Left lung (tissue), 10 donors: ENCODE results near the gene ADRA2B. TPM values are rescaled to one million over a fixed set of nuclear protein-coding genes. Genes with fewer than 3 reads are reported as not detected.

Experiments
- ATAC-seq: fragments of 200-7000 bp; cut with Tn5 transposase; one replicate; pipeline ENCODE4 v1.9.1; 2020; ENCODE audit warnings: moderate library complexity
- DNase-seq, 4 donors: peaks; one replicate each; pipeline ENCODE4 v3.0.0-alpha.2; 2013 to 2020
- H3K27ac ChIP-seq, 2 donors: fragments of 200-600 bp; sonication (generic) in 1 of 2; one replicate each; pipeline versions ENCODE4 v1.5.0 to v1.8.0; 2020 to 2021
- H3K27me3 ChIP-seq, 2 donors: fragments of 200-600 bp; sonication (generic) in 1 of 2; one replicate each; pipeline versions ENCODE4 v1.5.0 to v1.8.0; 2020 to 2021
- H3K36me3 ChIP-seq, 2 donors: fragments of 200-600 bp; sonication (generic) in 1 of 2; one replicate each; pipeline versions ENCODE4 v1.5.0 to v1.8.0; 2020 to 2021
- H3K4me1 ChIP-seq, 2 donors: fragments of 200-600 bp; one replicate each; pipeline ENCODE4 v1.8.0; 2021
- H3K4me3 ChIP-seq, 2 donors: fragments of 200-600 bp; sonication (generic) in 1 of 2; one replicate each; pipeline versions ENCODE4 v1.5.0 to v1.8.0; 2020 to 2021; ENCODE audit warnings: mild to moderate bottlenecking in 1 of 2
- H3K9me3 ChIP-seq, 2 donors: fragments of 200-600 bp; sonication (generic) in 1 of 2; one replicate each; pipeline versions ENCODE4 v1.5.0 to v1.8.0; 2020 to 2021
- CTCF ChIP-seq, 2 donors: fragments of 200-600 bp; sonication (generic) in 1 of 2; IDR thresholded peaks; one replicate each; pipeline versions ENCODE4 v1.5.0 to v1.8.0; 2021; ENCODE audit warnings: antibody characterized with exemption in 2 of 2
- intact Hi-C, 2 donors: fragments of 100-400 bp; cut with DNase I; formaldehyde crosslinking; loops; one replicate each; pipeline versions ENCODE4 v1.11.2 to v1.14.2; 2022
- polyA plus RNA-seq, 6 donors: library from polyadenylated mRNA; unstranded; fragments of 120-200 nt; gene quantifications; one replicate each; pipeline ENCODE4 v1.2.1, GENCODE V29; 2013; ENCODE audit not compliant: insufficient read length in 6 of 6
- total RNA-seq, 2 donors: library from RNA; stranded (reverse); fragmentation: NEBNext Ultra II Directional; extraction: Animal tissue kit (Norgen Biotek cat#: 25700); gene quantifications; one replicate each; pipeline ENCODE4 v1.2.1, GENCODE V29; 2021
- donor health status: DM: no; HTN: yes; CAD: no.
- donor health status: DM: no; HTN: no; CAD: no.

The ADRA2B gene
- total and polyA plus RNA-seq, 8 donors: 0.20 to 2.3 (median 1.2) TPM

DNA sequence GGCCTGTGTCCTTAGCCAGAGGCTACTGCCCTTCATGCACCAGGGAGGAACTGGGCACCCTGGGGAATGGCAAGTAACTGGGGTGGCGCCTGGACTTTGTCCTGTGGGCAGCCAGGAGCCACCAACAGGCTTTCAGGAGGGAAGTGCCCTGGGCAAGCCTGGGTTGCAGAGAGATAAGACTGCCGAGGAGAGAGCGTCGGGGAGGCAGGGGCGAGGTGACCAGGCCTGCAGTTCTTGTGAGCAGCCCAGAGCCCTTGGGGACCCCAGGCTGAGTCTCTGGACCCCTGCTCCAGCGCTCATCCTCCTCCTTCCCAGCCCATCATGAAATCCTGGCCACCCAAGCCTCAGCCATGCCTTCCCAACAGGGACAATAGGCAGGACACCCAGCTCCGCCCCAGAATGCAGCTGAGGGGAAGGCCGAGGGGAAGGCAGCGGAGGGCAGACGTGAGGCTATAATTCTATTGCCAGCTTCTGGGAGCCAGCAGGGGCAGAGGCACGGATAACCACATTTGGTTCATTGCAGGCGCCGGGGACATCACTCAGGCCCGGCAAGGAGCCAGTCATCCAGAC is 25.1 kb downstream of the ADRA2B start:
- no peaks in the 10 kb centered on the region for H3K9me3 ChIP-seq
- H3K4me3 ChIP-seq: no peak overlapping the region
- no peak for TF ChIP-seq CTCF (IDR thresholded peaks at IDR 0.05)
- intact Hi-C loops: no loop called here
- H3K36me3 ChIP-seq: no peaks in the 10 kb centered on the region
- peaks cover 0 to 9% of the 10 kb centered on the region in 2 donors for H3K27me3 ChIP-seq
- H3K4me1 ChIP-seq: no peaks in the 10 kb centered on the region
- peak in 1 of 4 donors; percentile 24 for DNase-seq
- no peak for ATAC-seq
- no peak overlapping the region for H3K27ac ChIP-seq

- no peak for ATAC-seq
- DNase-seq: no peak
Observed at GRCh38 chr2:96090196-96090926, 26.0 kb downstream of the ADRA2B start.

DNA sequence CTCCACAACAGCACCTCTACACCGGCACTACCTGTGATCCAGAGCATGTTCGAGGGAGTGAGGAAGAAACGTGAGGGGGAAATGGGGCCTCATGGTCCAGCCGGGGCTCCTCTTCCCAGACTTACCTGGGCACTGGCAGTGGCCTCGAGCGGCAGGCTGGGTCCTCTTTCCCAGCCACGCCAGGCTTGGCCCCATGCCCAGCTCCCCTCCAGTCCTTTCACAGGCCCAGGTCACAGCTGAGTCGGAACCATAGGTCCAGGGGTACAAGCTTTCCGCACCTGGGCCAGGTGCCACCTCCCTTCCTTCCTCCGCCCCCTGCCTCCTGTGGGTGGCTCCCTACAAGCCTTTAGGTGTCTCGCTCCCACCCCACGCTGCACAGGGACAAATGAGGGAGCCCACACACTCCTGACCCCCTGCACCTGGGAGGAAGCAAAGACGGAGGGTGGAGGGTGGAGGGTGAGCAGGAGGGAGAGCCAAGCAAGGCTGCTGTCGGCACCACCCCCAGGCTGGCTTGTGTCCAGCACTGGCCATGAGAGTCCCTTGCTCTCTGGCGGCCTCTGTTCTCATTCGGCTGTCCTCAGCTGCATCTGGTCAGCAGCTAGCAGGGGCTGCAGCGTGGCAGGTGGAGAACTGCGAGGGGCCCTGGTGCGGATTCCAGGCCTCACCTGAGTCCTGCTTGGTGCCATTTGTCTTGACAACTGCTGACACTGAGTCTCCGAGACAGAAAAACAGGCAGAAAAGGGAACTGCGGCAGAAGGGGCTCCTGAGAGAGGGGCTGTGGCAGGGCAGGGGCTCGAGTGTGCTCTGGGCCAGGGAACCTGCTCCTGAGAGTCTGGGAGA is 26.8 kb downstream of the ADRA2B start:
- no peak for TF ChIP-seq CTCF (IDR thresholded peaks at IDR 0.05)
- Histone ChIP-seq H3K4me3 (no peak overlapping the region), H3K27me3 (peaks cover 0 to 9% of the 10 kb centered on the region in 2 donors), H3K36me3 (no peaks in the 10 kb centered on the region), H3K27ac (no peak overlapping the region), H3K4me1 (no peaks in the 10 kb centered on the region), H3K9me3 (no peaks in the 10 kb centered on the region)
- intact Hi-C loops: no loop called here
- DNase-seq: peak in 2 of 4 donors; percentile 19 to 42
- ATAC-seq: peak; percentile 21

More at GRCh38 chr2:96090196-96090926, 26.0 kb downstream of the ADRA2B start:
- H3K36me3 ChIP-seq: no peaks in the 10 kb centered on the region
- no peak overlapping the region for H3K27ac ChIP-seq
- H3K27me3 ChIP-seq: peaks cover 0 to 9% of the 10 kb centered on the region in 2 donors
- H3K9me3 ChIP-seq: no peaks in the 10 kb centered on the region
- intact Hi-C loops: no loop called here
- H3K4me1 ChIP-seq: no peaks in the 10 kb centered on the region
- no peak for TF ChIP-seq CTCF (IDR thresholded peaks at IDR 0.05)
- H3K4me3 ChIP-seq: no peak overlapping the region

DNA sequence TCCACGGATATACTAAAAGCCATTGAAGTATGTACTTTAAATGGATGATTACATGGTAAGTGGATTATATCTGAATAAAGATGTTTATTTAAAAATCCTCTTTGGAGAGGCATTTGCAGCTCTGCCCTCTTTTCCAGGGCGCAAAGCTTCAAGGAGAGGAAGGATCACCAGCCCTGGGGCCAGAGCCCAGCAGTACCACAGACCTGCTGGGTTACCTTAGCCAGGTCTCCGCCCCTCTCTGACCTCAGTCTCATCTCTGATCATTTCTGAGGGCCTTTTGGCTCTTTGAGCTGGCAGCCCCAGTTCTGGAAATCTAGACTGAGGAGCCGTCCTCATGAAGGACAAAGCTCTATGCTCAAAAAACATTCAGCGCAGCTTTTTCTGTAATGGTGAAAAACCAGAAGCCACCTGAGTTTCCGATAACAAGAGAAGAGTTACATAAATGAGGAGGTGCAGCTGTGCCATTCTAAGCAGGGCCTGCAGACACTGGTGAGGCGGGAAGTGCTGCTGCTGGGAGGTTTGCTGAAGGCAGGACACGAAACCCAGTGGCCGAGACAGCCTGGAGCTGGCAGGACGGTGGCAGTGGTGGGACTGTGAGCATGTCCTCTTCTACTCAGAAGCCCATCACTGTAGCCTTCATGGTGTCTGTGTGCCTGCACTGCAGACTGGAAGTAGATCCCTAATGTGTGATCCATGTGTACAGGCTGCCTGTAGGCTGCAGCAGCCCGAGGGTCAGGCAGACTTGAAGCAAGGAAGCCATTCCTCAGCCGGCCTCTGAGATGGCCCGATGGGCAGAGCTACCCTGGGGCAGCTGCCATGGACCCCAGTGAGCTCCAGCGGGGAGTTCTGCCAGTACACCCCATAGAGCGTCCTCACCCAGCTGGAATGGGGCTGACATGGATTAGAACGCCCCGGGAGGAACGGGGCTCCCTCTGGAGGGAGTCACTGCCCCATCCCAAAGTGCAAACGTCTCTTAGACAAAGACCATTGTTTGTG is 27.7 kb downstream of the ADRA2B start:
- H3K4me1 ChIP-seq: no peaks in the 10 kb centered on the region
- intact Hi-C loops: no loop called here
- no peak overlapping the region for H3K4me3 ChIP-seq
- H3K9me3 ChIP-seq: no peaks in the 10 kb centered on the region
- H3K27me3 ChIP-seq: peaks cover 0 to 9% of the 10 kb centered on the region in 2 donors
- H3K36me3 ChIP-seq: no peaks in the 10 kb centered on the region
- no peak for TF ChIP-seq CTCF (IDR thresholded peaks at IDR 0.05)
- DNase-seq (no peak), ATAC-seq (no peak)
- H3K27ac ChIP-seq: no peak overlapping the region
